ENCODE data around the gene IL5.
A peak's percentile ranks its signal among the peaks of the same experiment; 100 is the strongest.
"Not testable (repeated sequence)": the region's sequence is repeated elsewhere in the genome, so short reads cannot be mapped to it uniquely, and the experiment has no call there.

IL5 gene

GRCh38 chr5:132557478-132558172, 14.3 kb upstream of the IL5 start:
- Histone ChIP-seq H3K27ac (ENCODE audit: low read length) (peak overlapping the region; percentile 92), H3K4me3 (ENCODE audit: low read depth in 1 of 2, low read length in 2 of 2) (peak overlapping the region; percentile 77 to 94)

GRCh38 chr5:132556763-132557477, 13.6 kb upstream of the IL5 start, which contains the start of gene RAD50:
Gene RAD50, plus strand, starts transcription at chr5:132556977. Its CDS starts 348 bp downstream, at chr5:132557325.
- peaks cover 0 to 11% of the 10 kb centered on the region in 2 donors for H3K36me3 ChIP-seq (ENCODE audit: control insufficient read depth in 1 of 2, insufficient read depth in 2 of 2, low read length in 2 of 2)
- no peaks in the 10 kb centered on the region for H3K27me3 ChIP-seq (ENCODE audit: low read depth, low read length)
- H3K4me3 ChIP-seq (ENCODE audit: low read depth in 1 of 2, low read length in 2 of 2): peak within 1 kb of the TSS; percentile 77 to 94
- H3K4me1 ChIP-seq (ENCODE audit: control insufficient read depth in 1 of 2, insufficient read depth in 2 of 2, low read length in 2 of 2): peaks cover 0 to 10% of the 10 kb centered on the region in 2 donors
- peak within 1 kb of the TSS; percentile 92 for H3K27ac ChIP-seq (ENCODE audit: low read length)
- H3K9me3 ChIP-seq (ENCODE audit: control insufficient read depth in 1 of 2, low read length in 2 of 2): no peaks in the 10 kb centered on the region

More at GRCh38 chr5:132557478-132558172, 14.3 kb upstream of the IL5 start:
- H3K9me3 ChIP-seq (ENCODE audit: control insufficient read depth in 1 of 2, low read length in 2 of 2): no peaks in the 10 kb centered on the region
- peaks cover 0 to 10% of the 10 kb centered on the region in 2 donors for H3K4me1 ChIP-seq (ENCODE audit: control insufficient read depth in 1 of 2, insufficient read depth in 2 of 2, low read length in 2 of 2)
- peaks cover 0 to 11% of the 10 kb centered on the region in 2 donors for H3K36me3 ChIP-seq (ENCODE audit: control insufficient read depth in 1 of 2, insufficient read depth in 2 of 2, low read length in 2 of 2)
- no peaks in the 10 kb centered on the region for H3K27me3 ChIP-seq (ENCODE audit: low read depth, low read length)

- Histone ChIP-seq H3K4me1 (ENCODE audit: control insufficient read depth in 1 of 2, insufficient read depth in 2 of 2, low read length in 2 of 2) (peaks cover 0 to 10% of the 10 kb centered on the region in 2 donors), H3K27me3 (ENCODE audit: low read depth, low read length) (no peaks in the 10 kb centered on the region), H3K4me3 (ENCODE audit: low read depth in 1 of 2, low read length in 2 of 2) (peak overlapping the region; percentile 77 to 94), H3K9me3 (ENCODE audit: control insufficient read depth in 1 of 2, low read length in 2 of 2) (no peaks in the 10 kb centered on the region), H3K27ac (ENCODE audit: low read length) (peak overlapping the region; percentile 92), H3K36me3 (ENCODE audit: control insufficient read depth in 1 of 2, insufficient read depth in 2 of 2, low read length in 2 of 2) (peaks cover 0 to 6% of the 10 kb centered on the region in 2 donors)
Observed at GRCh38 chr5:132556153-132556762, 12.9 kb upstream of the IL5 start.

- no peaks in the 10 kb centered on the region for H3K9me3 ChIP-seq (ENCODE audit: control insufficient read depth in 1 of 2, low read length in 2 of 2)
- no peaks in the 10 kb centered on the region for H3K4me1 ChIP-seq (ENCODE audit: control insufficient read depth in 1 of 2, insufficient read depth in 2 of 2, low read length in 2 of 2)
- no peak overlapping the region for H3K4me3 ChIP-seq (ENCODE audit: low read depth in 1 of 2, low read length in 2 of 2)
Observed at GRCh38 chr5:132549576-132549975, 6.3 kb upstream of the IL5 start.

GRCh38 chr5:132548834-132549233, 5.5 kb upstream of the IL5 start:
- not testable (repeated sequence) for H3K4me3 ChIP-seq (ENCODE audit: low read depth in 1 of 2, low read length in 2 of 2); H3K9me3 ChIP-seq (ENCODE audit: control insufficient read depth in 1 of 2, low read length in 2 of 2); H3K27ac ChIP-seq (ENCODE audit: low read length); H3K36me3 ChIP-seq (ENCODE audit: control insufficient read depth in 1 of 2, insufficient read depth in 2 of 2, low read length in 2 of 2); H3K4me1 ChIP-seq (ENCODE audit: control insufficient read depth in 1 of 2, insufficient read depth in 2 of 2, low read length in 2 of 2); H3K27me3 ChIP-seq (ENCODE audit: low read depth, low read length)

More at GRCh38 chr5:132549576-132549975, 6.3 kb upstream of the IL5 start:
- no peaks in the 10 kb centered on the region for H3K36me3 ChIP-seq (ENCODE audit: control insufficient read depth in 1 of 2, insufficient read depth in 2 of 2, low read length in 2 of 2)
- no peak overlapping the region for H3K27ac ChIP-seq (ENCODE audit: low read length)
- H3K27me3 ChIP-seq (ENCODE audit: low read depth, low read length): no peaks in the 10 kb centered on the region

- no peaks in the 10 kb centered on the region for H3K27me3 ChIP-seq (ENCODE audit: low read depth, low read length)
- H3K4me1 ChIP-seq (ENCODE audit: control insufficient read depth in 1 of 2, insufficient read depth in 2 of 2, low read length in 2 of 2): no peaks in the 10 kb centered on the region
- no peaks in the 10 kb centered on the region for H3K9me3 ChIP-seq (ENCODE audit: control insufficient read depth in 1 of 2, low read length in 2 of 2)
- no peak overlapping the region for H3K27ac ChIP-seq (ENCODE audit: low read length)
- H3K36me3 ChIP-seq (ENCODE audit: control insufficient read depth in 1 of 2, insufficient read depth in 2 of 2, low read length in 2 of 2): no peaks in the 10 kb centered on the region
- H3K4me3 ChIP-seq (ENCODE audit: low read depth in 1 of 2, low read length in 2 of 2): no peak overlapping the region
Observed at GRCh38 chr5:132547269-132547668, 3.9 kb upstream of the IL5 start.

GRCh38 chr5:132546108-132546507, 2.8 kb upstream of the IL5 start:
- Histone ChIP-seq H3K27ac (ENCODE audit: low read length) (no peak overlapping the region), H3K27me3 (ENCODE audit: low read depth, low read length) (no peaks in the 10 kb centered on the region), H3K9me3 (ENCODE audit: control insufficient read depth in 1 of 2, low read length in 2 of 2) (no peaks in the 10 kb centered on the region), H3K4me3 (ENCODE audit: low read depth in 1 of 2, low read length in 2 of 2) (no peak overlapping the region), H3K36me3 (ENCODE audit: control insufficient read depth in 1 of 2, insufficient read depth in 2 of 2, low read length in 2 of 2) (no peaks in the 10 kb centered on the region), H3K4me1 (ENCODE audit: control insufficient read depth in 1 of 2, insufficient read depth in 2 of 2, low read length in 2 of 2) (no peaks in the 10 kb centered on the region)

GRCh38 chr5:132540764-132541163, 2.6 kb downstream of the IL5 start:
- Histone ChIP-seq H3K36me3 (ENCODE audit: control insufficient read depth in 1 of 2, insufficient read depth in 2 of 2, low read length in 2 of 2) (no peaks in the 10 kb centered on the region), H3K27me3 (ENCODE audit: low read depth, low read length) (no peaks in the 10 kb centered on the region), H3K9me3 (ENCODE audit: control insufficient read depth in 1 of 2, low read length in 2 of 2) (no peaks in the 10 kb centered on the region), H3K4me1 (ENCODE audit: control insufficient read depth in 1 of 2, insufficient read depth in 2 of 2, low read length in 2 of 2) (no peaks in the 10 kb centered on the region), H3K27ac (ENCODE audit: low read length) (no peak overlapping the region), H3K4me3 (ENCODE audit: low read depth in 1 of 2, low read length in 2 of 2) (no peak overlapping the region)

- Histone ChIP-seq H3K9me3 (ENCODE audit: control insufficient read depth in 1 of 2, low read length in 2 of 2) (no peaks in the 10 kb centered on the region), H3K4me3 (ENCODE audit: low read depth in 1 of 2, low read length in 2 of 2) (no peak overlapping the region), H3K27ac (ENCODE audit: low read length) (no peak overlapping the region), H3K36me3 (ENCODE audit: control insufficient read depth in 1 of 2, insufficient read depth in 2 of 2, low read length in 2 of 2) (no peaks in the 10 kb centered on the region), H3K27me3 (ENCODE audit: low read depth, low read length) (no peaks in the 10 kb centered on the region), H3K4me1 (ENCODE audit: control insufficient read depth in 1 of 2, insufficient read depth in 2 of 2, low read length in 2 of 2) (no peaks in the 10 kb centered on the region)
Observed at GRCh38 chr5:132540149-132540548, 3.2 kb downstream of the IL5 start.

GRCh38 chr5:132539716-132540115, 3.6 kb downstream of the IL5 start:
- H3K9me3 ChIP-seq (ENCODE audit: control insufficient read depth in 1 of 2, low read length in 2 of 2): no peaks in the 10 kb centered on the region
- H3K27me3 ChIP-seq (ENCODE audit: low read depth, low read length): no peaks in the 10 kb centered on the region
- no peaks in the 10 kb centered on the region for H3K4me1 ChIP-seq (ENCODE audit: control insufficient read depth in 1 of 2, insufficient read depth in 2 of 2, low read length in 2 of 2)
- H3K4me3 ChIP-seq (ENCODE audit: low read depth in 1 of 2, low read length in 2 of 2): no peak overlapping the region
- no peaks in the 10 kb centered on the region for H3K36me3 ChIP-seq (ENCODE audit: control insufficient read depth in 1 of 2, insufficient read depth in 2 of 2, low read length in 2 of 2)
- H3K27ac ChIP-seq (ENCODE audit: low read length): no peak overlapping the region

- H3K4me1 ChIP-seq (ENCODE audit: control insufficient read depth in 1 of 2, insufficient read depth in 2 of 2, low read length in 2 of 2): no peaks in the 10 kb centered on the region
- H3K9me3 ChIP-seq (ENCODE audit: control insufficient read depth in 1 of 2, low read length in 2 of 2): no peaks in the 10 kb centered on the region
- H3K36me3 ChIP-seq (ENCODE audit: control insufficient read depth in 1 of 2, insufficient read depth in 2 of 2, low read length in 2 of 2): no peaks in the 10 kb centered on the region
- no peak overlapping the region for H3K27ac ChIP-seq (ENCODE audit: low read length)
- H3K4me3 ChIP-seq (ENCODE audit: low read depth in 1 of 2, low read length in 2 of 2): no peak overlapping the region
- H3K27me3 ChIP-seq (ENCODE audit: low read depth, low read length): no peaks in the 10 kb centered on the region
Observed at GRCh38 chr5:132530946-132531345, 12.4 kb downstream of the IL5 start.
